Measurements from ENCODE around the gene FIBCD1.

- TF ChIP-seq BHLHE40 (IDR thresholded peaks at IDR 0.05; ENCODE audit: borderline replicate concordance) (no peak), HDGF (IDR thresholded peaks at IDR 0.05; ENCODE audit: borderline replicate concordance) (no peak), FOXM1 (IDR thresholded peaks at IDR 0.05; ENCODE audit: borderline replicate concordance) (no peak)
Observed at GRCh38 chr9:130884111-130884531, 54.9 kb downstream of the FIBCD1 start.
